Activated T-cell treated with anti-CD3 and anti-CD28 coated beads, Interleukin-2, amount 50 U/mL, for 24 hours (primary cell): ENCODE measurements around the gene PHOX2B.

Experiments
- DNase-seq: peaks from one replicate; pipeline ENCODE4 v3.0.0-alpha.2; 2020
- H3K27ac Mint-ChIP-seq: 2 replicates; pipeline ENCODE4 v1.8.0; 2020; ENCODE audit warnings: mild to moderate bottlenecking, mixed read lengths
- H3K27me3 Mint-ChIP-seq: 2 replicates; pipeline ENCODE4 v1.8.0; 2020; ENCODE audit warnings: mixed read lengths
- H3K36me3 Mint-ChIP-seq: 2 replicates; pipeline ENCODE4 v1.8.0; 2020; ENCODE audit warnings: low read depth, mixed read lengths
- H3K4me1 Mint-ChIP-seq: 2 replicates; pipeline ENCODE4 v1.8.0; 2020; ENCODE audit warnings: low read depth, mixed read lengths
- H3K4me3 Mint-ChIP-seq: 2 replicates; pipeline ENCODE4 v1.8.0; 2020; ENCODE audit warnings: mild to moderate bottlenecking, moderate library complexity, mixed read lengths
- H3K9me3 Mint-ChIP-seq: 2 replicates; pipeline ENCODE4 v1.8.0; 2020; ENCODE audit warnings: mixed read lengths

Gene PHOX2B

DNA sequence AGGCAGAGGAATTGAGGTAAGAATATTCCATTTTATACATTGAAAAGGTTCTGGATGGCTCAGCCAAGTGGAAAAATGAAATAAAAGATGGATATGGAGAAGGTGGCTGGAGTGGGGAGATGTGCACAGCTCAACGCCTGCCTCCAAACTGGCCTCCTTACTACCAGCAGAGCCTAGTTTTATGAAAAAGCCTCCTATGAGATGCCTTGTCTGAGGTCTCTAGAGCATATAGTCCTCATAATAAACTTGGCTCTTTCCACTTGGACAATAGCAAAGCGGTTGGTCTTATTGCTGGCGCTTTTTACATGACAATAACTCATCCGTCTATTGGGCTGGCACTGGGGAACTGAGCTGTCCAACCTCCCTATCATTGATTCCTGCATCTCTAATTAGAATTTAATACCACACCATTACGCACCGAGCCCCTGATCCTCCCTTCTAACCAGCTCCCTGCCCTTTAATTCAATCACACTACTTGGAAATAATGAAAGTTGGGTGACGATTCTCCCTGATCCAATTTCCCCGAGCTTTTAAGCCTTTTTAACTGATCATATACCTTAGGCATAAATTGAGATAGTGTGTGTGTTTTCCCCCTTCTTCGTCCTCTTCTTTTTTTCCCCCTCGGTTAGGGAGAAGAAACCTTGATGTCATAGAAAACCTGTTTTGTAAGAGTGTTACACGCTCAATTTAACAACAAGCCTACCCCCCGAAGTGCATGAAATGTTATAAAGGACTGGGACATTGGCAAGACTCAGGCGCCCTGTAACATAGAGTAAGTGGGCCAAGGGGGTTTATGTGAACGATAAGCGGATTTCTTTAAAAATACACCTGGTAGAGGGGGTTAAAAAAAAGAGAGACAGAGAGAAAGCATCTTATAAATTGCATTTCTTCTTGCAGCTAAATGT lies at the start of gene PHOX2B:
TSS of gene PHOX2B (minus strand) at position 155 of the 905 bp plus-strand sequence. CDS start at position 40, 115 bp downstream.
- H3K9me3 Mint-ChIP-seq = no peaks in the 10 kb centered on the region
- H3K4me1 Mint-ChIP-seq = peaks cover 4% of the 10 kb centered on the region
- no peaks in the 10 kb centered on the region for H3K36me3 Mint-ChIP-seq
- no peak within 1 kb of the TSS for H3K27ac Mint-ChIP-seq
- H3K4me3 Mint-ChIP-seq = no peak within 1 kb of the TSS
- no peak for DNase-seq
- H3K27me3 Mint-ChIP-seq = peaks cover 91% of the 10 kb centered on the region

- peaks cover 4% of the 10 kb centered on the region for H3K27me3 Mint-ChIP-seq
- no peaks in the 10 kb centered on the region for H3K9me3 Mint-ChIP-seq
- DNase-seq = no peak
- H3K36me3 Mint-ChIP-seq = no peaks in the 10 kb centered on the region
- no peak overlapping the region for H3K27ac Mint-ChIP-seq
- no peaks in the 10 kb centered on the region for H3K4me1 Mint-ChIP-seq
- H3K4me3 Mint-ChIP-seq = no peak overlapping the region
Measured at GRCh38 chr4:41797260-41797659, 48.7 kb upstream of the PHOX2B start.

DNA sequence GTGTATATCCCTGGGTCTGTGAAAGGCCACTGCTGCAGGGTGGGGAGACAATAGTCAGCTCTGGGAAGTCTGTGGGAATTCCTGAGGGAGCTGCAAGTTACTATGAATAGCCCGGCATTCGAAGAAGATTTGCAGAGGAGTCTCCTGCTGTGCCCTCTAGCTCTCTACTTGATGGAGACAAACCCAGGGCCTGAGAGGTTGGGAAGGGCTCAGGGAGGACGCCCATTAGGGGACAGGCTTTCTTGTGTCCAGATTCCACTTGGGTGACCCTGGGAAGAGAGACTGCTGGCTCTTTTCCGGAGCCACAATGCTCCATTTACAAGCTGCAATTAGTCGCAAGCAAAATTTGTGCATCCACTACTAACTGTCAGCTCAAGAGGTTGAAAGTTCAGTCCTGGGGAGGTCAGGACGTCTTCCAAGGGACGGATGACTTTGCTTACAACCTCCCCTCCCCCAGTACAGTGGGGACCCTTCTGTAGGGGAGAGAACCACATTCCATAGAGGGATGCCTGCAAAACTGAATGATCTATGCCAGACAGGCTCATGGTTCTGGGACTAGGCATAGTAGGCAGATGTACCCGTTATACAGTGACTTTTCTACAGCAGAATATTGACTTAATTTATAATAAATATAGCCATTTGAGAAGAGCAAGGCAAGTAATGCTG lies 48.2 kb upstream of the PHOX2B start:
- Mint-ChIP-seq H3K4me3 (no peak overlapping the region), H3K36me3 (no peaks in the 10 kb centered on the region), H3K27ac (no peak overlapping the region), H3K27me3 (peaks cover 4% of the 10 kb centered on the region), H3K9me3 (no peaks in the 10 kb centered on the region), H3K4me1 (no peaks in the 10 kb centered on the region)
- no peak for DNase-seq

DNA sequence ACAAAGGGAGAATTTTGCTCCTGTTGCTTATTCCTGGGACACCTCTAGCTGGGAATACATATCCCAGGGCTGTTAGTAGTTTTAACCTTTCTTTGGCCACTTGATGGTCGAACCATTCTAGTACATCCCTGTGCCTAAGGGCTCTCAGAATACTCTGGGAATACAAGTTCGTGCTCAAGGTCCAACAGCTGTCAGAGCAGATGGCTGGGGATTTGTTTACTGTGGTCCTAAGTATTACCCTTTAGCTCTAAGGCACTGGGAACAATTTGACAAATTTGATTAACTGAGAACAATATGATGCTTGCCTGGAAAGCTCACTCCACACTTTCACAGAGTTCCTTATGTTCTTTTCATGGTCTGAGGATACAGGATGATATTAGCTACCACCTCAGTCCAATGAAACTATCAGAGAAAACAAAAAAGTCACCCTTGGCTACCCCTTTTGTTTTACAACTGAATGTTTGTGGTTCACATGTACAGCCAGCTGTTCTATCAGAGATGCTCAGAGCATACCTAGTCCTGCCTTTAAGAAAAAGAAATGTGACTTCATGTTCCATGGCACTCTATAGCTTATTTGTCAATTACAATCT lies 47.4 kb upstream of the PHOX2B start:
- no peaks in the 10 kb centered on the region for H3K4me1 Mint-ChIP-seq

GRCh38 chr4:41792166-41792565 lies 43.6 kb upstream of the PHOX2B start:
- Mint-ChIP-seq H3K27me3 (peaks cover 18% of the 10 kb centered on the region), H3K4me1 (no peaks in the 10 kb centered on the region), H3K36me3 (no peaks in the 10 kb centered on the region), H3K9me3 (no peaks in the 10 kb centered on the region), H3K27ac (no peak overlapping the region), H3K4me3 (no peak overlapping the region)
- DNase-seq = no peak

More for the DNA sequence above, 47.4 kb upstream of the PHOX2B start:
- H3K36me3 Mint-ChIP-seq = no peaks in the 10 kb centered on the region
- H3K27ac Mint-ChIP-seq = no peak overlapping the region
- no peak overlapping the region for H3K4me3 Mint-ChIP-seq
- peaks cover 9% of the 10 kb centered on the region for H3K27me3 Mint-ChIP-seq
- DNase-seq = no peak
- H3K9me3 Mint-ChIP-seq = no peaks in the 10 kb centered on the region

DNA sequence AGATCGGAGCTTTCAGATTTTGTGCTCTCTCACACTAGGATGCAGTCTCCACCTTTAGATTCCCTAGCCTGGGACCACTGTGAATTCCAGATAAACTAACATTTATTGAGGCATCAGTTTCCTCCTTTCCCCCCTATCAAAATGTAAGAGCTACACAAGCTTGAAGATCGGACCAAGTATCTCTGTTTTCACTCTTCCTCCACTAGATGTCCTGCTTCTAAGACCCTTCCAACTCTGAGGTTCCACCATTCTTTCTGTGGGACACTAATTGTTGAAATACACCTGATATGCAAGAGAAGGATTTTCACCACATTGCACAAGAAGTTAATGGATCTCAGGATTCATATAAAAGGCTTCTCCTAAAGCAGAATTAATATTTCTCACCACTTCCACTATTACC lies 43.0 kb upstream of the PHOX2B start:
- H3K27ac Mint-ChIP-seq = no peak overlapping the region
- peaks cover 17% of the 10 kb centered on the region for H3K27me3 Mint-ChIP-seq
- no peak for DNase-seq
- H3K9me3 Mint-ChIP-seq = no peaks in the 10 kb centered on the region
- no peaks in the 10 kb centered on the region for H3K36me3 Mint-ChIP-seq
- no peaks in the 10 kb centered on the region for H3K4me1 Mint-ChIP-seq
- no peak overlapping the region for H3K4me3 Mint-ChIP-seq

- Mint-ChIP-seq H3K36me3 (no peaks in the 10 kb centered on the region), H3K4me3 (no peak overlapping the region), H3K27me3 (peaks cover 14% of the 10 kb centered on the region), H3K4me1 (no peaks in the 10 kb centered on the region), H3K27ac (no peak overlapping the region), H3K9me3 (no peaks in the 10 kb centered on the region)
- DNase-seq = no peak
Measured at GRCh38 chr4:41787931-41788330, 39.4 kb upstream of the PHOX2B start.

DNA sequence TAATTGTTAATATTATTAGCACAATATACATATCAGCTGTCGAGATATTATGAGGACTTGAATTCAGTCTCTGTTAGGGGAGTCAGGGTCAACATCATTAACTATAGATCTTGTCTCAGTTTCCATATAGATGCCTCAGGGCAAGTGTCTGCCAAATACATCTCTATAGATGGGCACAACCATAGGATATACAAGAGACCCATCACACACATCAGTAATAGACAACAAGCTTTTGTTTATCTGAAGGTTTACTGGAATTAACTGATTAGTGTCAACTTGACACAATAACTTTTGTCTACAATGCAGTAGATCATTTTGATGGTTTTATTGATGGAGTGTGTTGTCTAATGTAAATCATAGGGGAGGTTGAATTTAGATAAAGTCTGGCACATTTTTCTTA lies 37.1 kb upstream of the PHOX2B start:
- no peak for DNase-seq
- Mint-ChIP-seq H3K4me3 (no peak overlapping the region), H3K27me3 (peaks cover 11% of the 10 kb centered on the region), H3K27ac (no peak overlapping the region), H3K36me3 (no peaks in the 10 kb centered on the region), H3K4me1 (no peaks in the 10 kb centered on the region), H3K9me3 (no peaks in the 10 kb centered on the region)

- no peaks in the 10 kb centered on the region for H3K9me3 Mint-ChIP-seq
- peaks cover 13% of the 10 kb centered on the region for H3K27me3 Mint-ChIP-seq
- H3K4me1 Mint-ChIP-seq = no peaks in the 10 kb centered on the region
- H3K4me3 Mint-ChIP-seq = no peak overlapping the region
- H3K36me3 Mint-ChIP-seq = no peaks in the 10 kb centered on the region
- no peak overlapping the region for H3K27ac Mint-ChIP-seq
- no peak for DNase-seq
Measured at GRCh38 chr4:41784191-41784979, 35.9 kb upstream of the PHOX2B start.

DNA sequence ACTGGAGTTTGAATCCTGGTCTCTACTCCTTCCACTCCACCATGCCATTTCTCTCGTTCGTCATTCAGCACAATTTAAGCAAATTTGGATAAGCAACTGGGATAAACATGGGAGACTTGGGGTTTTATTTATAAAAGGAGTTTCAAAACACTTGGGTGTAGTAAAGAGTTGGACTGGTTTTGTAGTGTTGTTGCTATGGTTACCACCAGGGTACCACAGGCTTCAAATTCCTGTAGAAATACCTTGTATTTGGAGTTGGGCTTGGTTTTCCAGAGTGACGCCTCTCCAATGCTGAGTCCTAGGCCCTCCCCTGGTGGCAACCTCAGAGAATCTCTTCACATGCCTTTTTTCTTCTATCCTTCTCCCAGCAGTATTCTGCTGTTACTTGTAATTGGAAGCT lies 27.9 kb upstream of the PHOX2B start:
- peaks cover 16% of the 10 kb centered on the region for H3K27me3 Mint-ChIP-seq
- no peaks in the 10 kb centered on the region for H3K36me3 Mint-ChIP-seq
- no peaks in the 10 kb centered on the region for H3K4me1 Mint-ChIP-seq
- H3K4me3 Mint-ChIP-seq = no peak overlapping the region
- H3K9me3 Mint-ChIP-seq = no peaks in the 10 kb centered on the region
- no peak for DNase-seq
- no peak overlapping the region for H3K27ac Mint-ChIP-seq

GRCh38 chr4:41763729-41764128 lies 15.2 kb upstream of the PHOX2B start:
- Mint-ChIP-seq H3K4me1 (no peaks in the 10 kb centered on the region), H3K27ac (no peak overlapping the region), H3K27me3 (peaks cover 15% of the 10 kb centered on the region), H3K36me3 (no peaks in the 10 kb centered on the region), H3K4me3 (no peak overlapping the region), H3K9me3 (no peaks in the 10 kb centered on the region)
- no peak for DNase-seq

DNA sequence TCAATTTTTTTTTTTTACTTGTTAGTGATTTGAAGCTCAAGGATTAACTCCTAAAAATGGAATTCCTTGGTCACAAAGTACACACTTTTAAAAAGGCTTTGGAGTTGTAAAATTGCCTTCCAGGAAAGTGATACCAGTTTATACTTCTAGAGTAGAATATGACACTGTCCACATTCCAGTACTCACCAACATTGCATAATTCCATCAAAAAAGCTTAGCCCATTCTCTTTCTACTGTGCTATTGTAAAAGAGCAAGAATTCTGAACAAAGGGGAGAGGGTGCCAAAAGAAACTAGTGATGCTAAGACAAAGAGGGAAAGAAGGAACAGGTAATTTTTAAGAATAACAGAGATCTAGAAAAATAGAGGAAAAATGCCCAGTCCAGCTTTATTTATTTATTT lies 10.4 kb upstream of the PHOX2B start:
- DNase-seq = no peak
- no peaks in the 10 kb centered on the region for H3K4me1 Mint-ChIP-seq
- no peaks in the 10 kb centered on the region for H3K9me3 Mint-ChIP-seq
- no peak overlapping the region for H3K4me3 Mint-ChIP-seq
- H3K27ac Mint-ChIP-seq = no peak overlapping the region
- peaks cover 32% of the 10 kb centered on the region for H3K27me3 Mint-ChIP-seq
- no peaks in the 10 kb centered on the region for H3K36me3 Mint-ChIP-seq

GRCh38 chr4:41757521-41758156 lies 9.1 kb upstream of the PHOX2B start:
- H3K4me1 Mint-ChIP-seq = no peaks in the 10 kb centered on the region
- no peak overlapping the region for H3K27ac Mint-ChIP-seq
- DNase-seq = no peak
- no peaks in the 10 kb centered on the region for H3K36me3 Mint-ChIP-seq
- peaks cover 43% of the 10 kb centered on the region for H3K27me3 Mint-ChIP-seq
- H3K4me3 Mint-ChIP-seq = no peak overlapping the region
- no peaks in the 10 kb centered on the region for H3K9me3 Mint-ChIP-seq

GRCh38 chr4:41753942-41754341 lies 5.4 kb upstream of the PHOX2B start:
- H3K9me3 Mint-ChIP-seq = no peaks in the 10 kb centered on the region

More at GRCh38 chr4:41753942-41754341, 5.4 kb upstream of the PHOX2B start:
- no peak for DNase-seq
- Mint-ChIP-seq H3K4me3 (no peak overlapping the region), H3K36me3 (no peaks in the 10 kb centered on the region), H3K4me1 (no peaks in the 10 kb centered on the region), H3K27ac (no peak overlapping the region), H3K27me3 (peaks cover 71% of the 10 kb centered on the region)
